CD14-positive monocyte (primary cell): ENCODE results near the gene SEC14L1. TPM values are rescaled to one million over a fixed set of nuclear protein-coding genes. Genes with fewer than 3 reads are reported as not detected.

ENCODE experiments used
- DNase-seq, 3 donors: peaks; one replicate each; pipeline ENCODE4 v3.0.0-alpha.2; 2011 to 2022
- H2AFZ ChIP-seq: 2 replicates; pipeline ENCODE4 v1.6.0; 2012; ENCODE audit warnings: mild to moderate bottlenecking, low read depth, low read length, inconsistent platforms; ENCODE audit not compliant: insufficient read depth, poor library complexity, severe bottlenecking
- H3K27ac ChIP-seq, 2 donors: 1 replicate in 1 of 2; 2 replicates in 1 of 2; pipeline ENCODE4 v1.5.1; 2012 to 2013; ENCODE audit warnings: low read length in 2 of 2, control low read depth in 1 of 2, inconsistent platforms in 1 of 2, low read depth in 1 of 2, mild to moderate bottlenecking in 1 of 2
- H3K27me3 ChIP-seq, 2 donors: one replicate each; pipeline versions ENCODE4 v1.6.0 to v1.6.1; 2011 to 2013; ENCODE audit warnings: low read length in 2 of 2; ENCODE audit not compliant: control insufficient read depth in 2 of 2, insufficient read depth in 2 of 2
- H3K36me3 ChIP-seq, 2 donors: replicated peaks in 1 of 2; 1 replicate in 1 of 2; 2 replicates in 1 of 2; pipeline versions ENCODE4 v1.5.1 to v1.6.1; 2012 to 2013; ENCODE audit warnings: low read length in 2 of 2, control low read depth in 1 of 2, inconsistent platforms in 1 of 2, mild to moderate bottlenecking in 1 of 2; ENCODE audit not compliant: insufficient read depth in 2 of 2, control insufficient read depth in 1 of 2
- H3K4me1 ChIP-seq, 2 donors: 1 replicate in 1 of 2; 2 replicates in 1 of 2; pipeline versions ENCODE4 v1.5.1 to v1.6.1; 2012 to 2013; ENCODE audit warnings: low read length in 2 of 2, control low read depth in 1 of 2, inconsistent platforms in 1 of 2, mild to moderate bottlenecking in 1 of 2, moderate library complexity in 1 of 2; ENCODE audit not compliant: insufficient read depth in 2 of 2, control insufficient read depth in 1 of 2
- H3K4me2 ChIP-seq: replicated peaks from 2 replicates; pipeline ENCODE3; 2012; ENCODE audit warnings: low read length, moderate library complexity, mild to moderate bottlenecking; ENCODE audit not compliant: poor library complexity, severe bottlenecking; ENCODE audit errors: extremely low read depth
- H3K4me3 ChIP-seq, 3 experiments: fragments of 200-600 bp in 1 of 3; sonication (generic) in 1 of 3; replicated peaks in 1 of 3; 1 replicate in 2 of 3; 2 replicates in 1 of 3; pipeline ENCODE4 v1.5.1; 2011 to 2013; ENCODE audit warnings: low read length in 3 of 3, mild to moderate bottlenecking in 3 of 3, control low read depth in 2 of 3, low read depth in 2 of 3, inconsistent platforms in 1 of 3, moderate library complexity in 1 of 3
- H3K79me2 ChIP-seq: 2 replicates; pipeline ENCODE4 v1.6.0; 2012; ENCODE audit warnings: mild to moderate bottlenecking, control low read depth, inconsistent platforms, low read length, moderate library complexity; ENCODE audit not compliant: insufficient read depth
- H3K9ac ChIP-seq: 2 replicates; pipeline ENCODE4 v1.6.0; 2017; ENCODE audit warnings: low read length, mild to moderate bottlenecking; ENCODE audit not compliant: insufficient read depth, poor library complexity, severe bottlenecking
- H3K9me3 ChIP-seq, 2 donors: replicated peaks in 1 of 2; 1 replicate in 1 of 2; 2 replicates in 1 of 2; pipeline versions ENCODE4 v1.5.1 to v1.6.1; 2012 to 2013; ENCODE audit warnings: low read length in 2 of 2, control low read depth in 1 of 2; ENCODE audit not compliant: control insufficient read depth in 1 of 2, insufficient read depth in 1 of 2
- H4K20me1 ChIP-seq: 2 replicates; pipeline ENCODE4 v1.6.0; 2012; ENCODE audit warnings: mild to moderate bottlenecking, low read length, control low read depth, moderate library complexity; ENCODE audit not compliant: insufficient read depth
- H3K27ac Mint-ChIP-seq, 7 donors: one replicate each; pipeline ENCODE4 v1.8.0; 2020; ENCODE audit warnings: mild to moderate bottlenecking in 7 of 7, mixed read lengths in 7 of 7, moderate library complexity in 6 of 7, inconsistent platforms in 2 of 7
- H3K27me3 Mint-ChIP-seq, 3 donors: one replicate each; pipeline ENCODE4 v1.8.0; 2021 to 2022; ENCODE audit warnings: low read depth in 3 of 3, mild to moderate bottlenecking in 3 of 3, mixed read lengths in 3 of 3, moderate library complexity in 3 of 3, inconsistent platforms in 1 of 3
- H3K36me3 Mint-ChIP-seq, 2 donors: one replicate each; pipeline ENCODE4 v1.8.0; 2020; ENCODE audit warnings: mixed read lengths in 2 of 2, inconsistent platforms in 1 of 2, mild to moderate bottlenecking in 1 of 2
- H3K4me1 Mint-ChIP-seq: one replicate; pipeline ENCODE4 v1.8.0; 2020; ENCODE audit warnings: mild to moderate bottlenecking, mixed read lengths
- H3K4me3 Mint-ChIP-seq, 2 donors: one replicate each; pipeline ENCODE4 v1.8.0; 2020; ENCODE audit warnings: mild to moderate bottlenecking in 2 of 2, mixed read lengths in 2 of 2, moderate library complexity in 1 of 2
- H3K9me3 Mint-ChIP-seq, 7 donors: one replicate each; pipeline ENCODE4 v1.8.0; 2020 to 2022; ENCODE audit warnings: mixed read lengths in 7 of 7, mild to moderate bottlenecking in 6 of 7, moderate library complexity in 6 of 7, inconsistent platforms in 2 of 7
- WGBS: methylation state at CpG from one replicate; pipeline ENCODE4 v1.1.5; 2013; ENCODE audit warnings: missing lambda C conversion rate; ENCODE audit not compliant: insufficient coverage; 5-methylcytosine and 5-hydroxymethylcytosine counted together
- intact Hi-C, 2 donors: fragments of 100-400 bp; cut with micrococcal nuclease; formaldehyde crosslinking; loops; one replicate each; pipeline versions ENCODE4 v1.15.0 to v1.15.1; 2023
- polyA plus RNA-seq, 3 donors: library from polyadenylated mRNA; depleted of rRNA in 1 of 3; unstranded in 2 of 3; stranded (reverse) in 1 of 3; fragments of 300-500 nt in 2 of 3; fragments of >200 nt in 1 of 3; fragmentation: Illumina TruSeq in 2 of 3; gene quantifications; 1 replicate in 2 of 3; 2 replicates in 1 of 3; pipeline ENCODE4 v1.2.3, GENCODE V29; 2012 to 2021
- TF ChIP-seq, protein P1 (sequence below): fragments of 200-600 bp; IDR thresholded peaks from one replicate; pipeline ENCODE4 v1.8.0; 2022; ENCODE audit warnings: antibody characterized with exemption, mild to moderate bottlenecking

Gene SEC14L1
- polyA plus RNA-seq, 3 donors: 34.1 to 76.4 (median 43.2) TPM

DNA sequence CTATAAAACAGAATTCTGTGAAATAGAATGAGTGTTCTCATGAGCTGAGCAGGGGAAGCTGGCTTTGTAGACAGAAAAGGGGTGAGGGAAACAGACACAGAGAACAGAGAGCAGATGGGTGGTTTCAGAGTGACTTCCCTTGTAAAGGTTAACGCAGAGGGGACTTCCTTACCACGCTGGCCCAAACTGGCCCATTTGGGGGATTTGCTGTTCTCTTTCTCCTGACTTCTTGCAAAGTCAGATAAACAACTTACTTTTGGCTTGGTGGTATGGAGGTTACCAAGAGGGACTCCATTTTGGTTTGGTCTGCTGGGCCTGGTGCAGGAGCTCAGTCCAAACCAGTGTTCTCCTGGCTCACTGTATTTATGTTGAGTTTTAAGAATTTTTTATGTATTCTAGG is 48.4 kb downstream of the SEC14L1 start:
- no peak for DNase-seq
- WGBS: no CpG with 5 or more reads among the region's 2 CpGs
- H3K9me3 Mint-ChIP-seq: peaks cover 0 to 1% (median 0%) of the 10 kb centered on the region in 7 donors
- no peaks in the 10 kb centered on the region for H3K9me3 ChIP-seq
- peaks cover 18% of the 10 kb centered on the region for H3K4me1 Mint-ChIP-seq
- H3K36me3 Mint-ChIP-seq: peaks cover 46 to 51% of the 10 kb centered on the region in 2 donors
- peaks cover 57% of the 10 kb centered on the region for H3K79me2 ChIP-seq
- H3K27ac ChIP-seq: peak overlapping the region in 1 of 2 donors; percentile 17
- H3K4me3 ChIP-seq: no peak overlapping the region
- peaks cover 99% of the 10 kb centered on the region for H4K20me1 ChIP-seq
- no peaks in the 10 kb centered on the region for H3K27me3 ChIP-seq
- no peak overlapping the region for H3K4me2 ChIP-seq
- intact Hi-C loops: no loop called here
- no peak overlapping the region for H3K9ac ChIP-seq
- H3K36me3 ChIP-seq: peaks cover 37 to 52% of the 10 kb centered on the region in 2 donors
- H3K4me1 ChIP-seq: no peaks in the 10 kb centered on the region
- H3K4me3 Mint-ChIP-seq: no peak overlapping the region
- H3K27ac Mint-ChIP-seq: peak overlapping the region in 5 of 7 donors; percentile 20 to 66 (median 29)
- no peak overlapping the region for H2AFZ ChIP-seq
- peaks cover 0 to 2% (median 0%) of the 10 kb centered on the region in 3 donors for H3K27me3 Mint-ChIP-seq
- TF ChIP-seq, protein P1, sequence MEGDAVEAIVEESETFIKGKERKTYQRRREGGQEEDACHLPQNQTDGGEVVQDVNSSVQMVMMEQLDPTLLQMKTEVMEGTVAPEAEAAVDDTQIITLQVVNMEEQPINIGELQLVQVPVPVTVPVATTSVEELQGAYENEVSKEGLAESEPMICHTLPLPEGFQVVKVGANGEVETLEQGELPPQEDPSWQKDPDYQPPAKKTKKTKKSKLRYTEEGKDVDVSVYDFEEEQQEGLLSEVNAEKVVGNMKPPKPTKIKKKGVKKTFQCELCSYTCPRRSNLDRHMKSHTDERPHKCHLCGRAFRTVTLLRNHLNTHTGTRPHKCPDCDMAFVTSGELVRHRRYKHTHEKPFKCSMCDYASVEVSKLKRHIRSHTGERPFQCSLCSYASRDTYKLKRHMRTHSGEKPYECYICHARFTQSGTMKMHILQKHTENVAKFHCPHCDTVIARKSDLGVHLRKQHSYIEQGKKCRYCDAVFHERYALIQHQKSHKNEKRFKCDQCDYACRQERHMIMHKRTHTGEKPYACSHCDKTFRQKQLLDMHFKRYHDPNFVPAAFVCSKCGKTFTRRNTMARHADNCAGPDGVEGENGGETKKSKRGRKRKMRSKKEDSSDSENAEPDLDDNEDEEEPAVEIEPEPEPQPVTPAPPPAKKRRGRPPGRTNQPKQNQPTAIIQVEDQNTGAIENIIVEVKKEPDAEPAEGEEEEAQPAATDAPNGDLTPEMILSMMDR: no peak

DNA sequence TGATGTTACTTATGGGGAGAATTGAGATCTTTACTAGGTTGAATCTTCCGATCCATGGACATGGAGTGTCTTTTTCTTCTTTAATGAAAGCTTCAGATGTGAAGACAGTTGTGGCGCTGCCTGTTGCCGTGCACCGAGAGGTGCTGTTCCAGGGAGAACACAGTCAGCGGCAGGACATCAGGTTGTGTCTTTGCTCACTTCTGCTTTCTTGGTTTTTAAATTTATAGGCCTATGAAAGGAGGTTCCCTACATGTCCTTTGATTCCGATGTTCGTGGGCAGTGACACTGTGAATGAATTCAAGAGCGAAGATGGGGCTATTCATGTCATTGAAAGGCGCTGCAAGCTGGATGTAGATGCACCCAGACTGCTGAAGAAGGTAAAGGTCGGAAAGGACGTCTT is 49.8 kb downstream of the SEC14L1 start:
- Mint-ChIP-seq H3K27ac (peak overlapping the region in 1 of 7 donors; percentile 73), H3K4me3 (no peak overlapping the region), H3K9me3 (peaks cover 0 to 1% (median 0%) of the 10 kb centered on the region in 7 donors), H3K36me3 (peaks cover 58 to 65% of the 10 kb centered on the region in 2 donors), H3K27me3 (peaks cover 0 to 2% (median 0%) of the 10 kb centered on the region in 3 donors), H3K4me1 (peaks cover 18% of the 10 kb centered on the region)
- Histone ChIP-seq H3K4me3 (no peak overlapping the region), H3K9me3 (no peaks in the 10 kb centered on the region), H3K4me2 (no peak overlapping the region), H3K4me1 (no peaks in the 10 kb centered on the region), H3K36me3 (peaks cover 50 to 60% of the 10 kb centered on the region in 2 donors), H2AFZ (no peak overlapping the region), H3K27ac (no peak overlapping the region), H3K9ac (no peak overlapping the region), H4K20me1 (peaks cover 93% of the 10 kb centered on the region), H3K27me3 (no peaks in the 10 kb centered on the region), H3K79me2 (peaks cover 43% of the 10 kb centered on the region)
- no peak for DNase-seq
- WGBS: 45% methylated on average over 10 of the region's 11 CpGs
- intact Hi-C loops: no loop called here
- TF ChIP-seq, protein P1: no peak
